GM10847 (cell line): ENCODE results near the gene AZI2.

Experiments used
- POLR2A ChIP-seq: IDR thresholded peaks from 2 replicates; pipeline ENCODE4 v1.6.1; 2011; ENCODE audit not compliant: insufficient read length; ENCODE audit errors: extremely low read depth

The AZI2 gene, protein sequence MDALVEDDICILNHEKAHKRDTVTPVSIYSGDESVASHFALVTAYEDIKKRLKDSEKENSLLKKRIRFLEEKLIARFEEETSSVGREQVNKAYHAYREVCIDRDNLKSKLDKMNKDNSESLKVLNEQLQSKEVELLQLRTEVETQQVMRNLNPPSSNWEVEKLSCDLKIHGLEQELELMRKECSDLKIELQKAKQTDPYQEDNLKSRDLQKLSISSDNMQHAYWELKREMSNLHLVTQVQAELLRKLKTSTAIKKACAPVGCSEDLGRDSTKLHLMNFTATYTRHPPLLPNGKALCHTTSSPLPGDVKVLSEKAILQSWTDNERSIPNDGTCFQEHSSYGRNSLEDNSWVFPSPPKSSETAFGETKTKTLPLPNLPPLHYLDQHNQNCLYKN

DNA sequence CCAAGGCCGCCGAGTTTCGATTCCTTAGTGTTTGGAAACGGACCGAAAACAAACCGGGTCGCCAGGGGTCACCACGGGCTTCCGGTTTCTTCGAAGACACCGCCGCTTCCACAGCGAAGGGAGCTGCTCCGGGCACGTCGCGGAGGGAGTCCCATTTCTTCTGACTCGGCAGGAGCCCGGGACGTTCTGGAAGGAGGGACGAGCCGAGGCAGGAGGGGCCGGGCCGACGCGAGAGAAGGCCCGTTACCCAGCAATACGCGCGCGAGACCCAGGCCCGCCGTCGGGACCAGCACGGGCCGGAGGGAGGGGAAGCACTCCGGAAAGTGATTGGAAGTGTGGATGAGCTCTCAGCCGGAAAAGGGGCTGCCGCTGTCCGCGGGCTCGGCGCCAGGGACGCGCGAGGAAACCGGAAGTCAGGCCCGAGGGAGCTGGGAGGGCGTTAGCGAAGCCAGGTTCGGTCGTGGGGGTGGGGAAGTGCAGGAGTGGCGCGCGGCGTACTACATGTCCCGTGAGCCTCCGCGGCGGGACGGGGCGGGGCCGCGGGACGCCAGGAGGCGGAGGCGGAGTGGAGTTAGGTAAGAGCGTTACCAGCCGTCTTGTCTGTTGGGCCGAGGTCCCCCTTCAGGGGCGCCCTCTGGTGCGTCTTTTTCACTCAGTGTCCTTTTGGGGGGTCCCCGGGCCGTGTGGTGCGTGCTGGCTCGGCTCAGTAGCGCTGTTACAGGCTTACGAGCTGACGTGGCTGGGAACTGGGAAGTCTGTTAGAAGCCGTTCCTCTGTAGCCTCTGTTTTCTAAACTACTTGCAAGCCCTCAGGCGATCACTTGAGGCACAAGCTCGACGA, at the start of gene AZI2, which contains the start of gene ZCWPW2:
TSS of gene AZI2 (minus strand) at position 196 of the 840 bp plus-strand sequence. CDS start 8,207 bp downstream, outside the sequence.
TSS of gene ZCWPW2 (plus strand) at position 93 of the 840 bp plus-strand sequence. CDS start 64,348 bp downstream, outside the sequence.
- TF ChIP-seq POLR2A = peak; percentile 30

DNA sequence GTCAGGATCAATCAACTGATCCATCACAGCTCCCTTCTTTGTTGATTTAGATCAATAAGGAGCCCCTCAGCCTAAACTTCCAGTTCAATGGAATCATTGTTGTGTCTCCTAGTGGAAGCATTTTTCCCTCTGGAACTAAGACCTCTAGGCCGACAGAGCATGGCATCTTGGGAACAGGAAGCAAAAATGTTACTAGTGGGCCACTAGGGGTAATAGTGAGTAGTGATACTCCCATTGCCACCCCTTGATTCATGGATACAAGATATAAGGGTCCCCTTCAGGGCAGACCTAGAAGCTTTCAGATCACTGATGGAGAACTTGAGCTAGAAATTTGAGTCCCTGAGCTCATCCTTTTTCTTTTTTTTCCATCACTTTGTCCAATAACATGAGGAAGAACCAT, 40.4 kb upstream of the AZI2 start:
- TF ChIP-seq POLR2A = no peak

DNA sequence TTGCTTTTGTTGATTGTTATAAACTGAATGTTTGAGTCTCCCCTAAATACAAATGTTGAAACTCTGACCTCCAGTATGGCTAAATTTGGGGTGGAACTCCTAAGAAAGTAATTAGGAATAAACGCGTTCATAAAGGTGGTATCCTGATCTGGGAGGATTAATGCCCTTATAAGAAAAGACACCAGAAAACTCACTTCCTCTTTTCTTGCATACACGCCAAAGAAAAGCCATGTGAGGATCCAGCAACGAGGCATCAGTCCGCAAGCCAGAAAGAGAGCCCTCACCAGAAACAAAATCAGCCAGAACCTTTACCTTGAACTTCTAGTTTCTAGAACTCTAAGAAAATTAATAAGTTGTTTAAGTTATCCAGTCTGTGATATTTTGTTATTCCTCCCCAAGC, 37.4 kb upstream of the AZI2 start:
- TF ChIP-seq POLR2A = no peak

DNA sequence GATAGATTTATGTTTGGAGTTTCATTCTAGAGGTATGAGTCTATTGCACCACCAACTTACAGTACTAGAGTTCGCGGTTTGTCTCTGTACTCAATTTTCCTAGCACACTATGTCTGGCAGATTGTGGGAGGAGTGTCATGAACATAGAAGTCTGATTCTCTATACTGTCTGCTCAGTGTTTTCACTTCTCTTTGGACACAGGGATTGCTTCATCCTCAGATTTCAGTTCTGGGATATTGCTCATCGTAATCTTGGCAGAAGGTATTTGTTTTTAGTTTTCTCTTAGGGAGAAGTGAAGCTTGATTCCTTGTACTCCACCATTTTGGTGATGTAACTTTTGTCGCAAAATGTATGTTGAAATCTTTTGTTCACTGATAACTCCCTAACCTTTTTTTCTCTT, 27.8 kb upstream of the AZI2 start:
- TF ChIP-seq POLR2A = no peak

DNA sequence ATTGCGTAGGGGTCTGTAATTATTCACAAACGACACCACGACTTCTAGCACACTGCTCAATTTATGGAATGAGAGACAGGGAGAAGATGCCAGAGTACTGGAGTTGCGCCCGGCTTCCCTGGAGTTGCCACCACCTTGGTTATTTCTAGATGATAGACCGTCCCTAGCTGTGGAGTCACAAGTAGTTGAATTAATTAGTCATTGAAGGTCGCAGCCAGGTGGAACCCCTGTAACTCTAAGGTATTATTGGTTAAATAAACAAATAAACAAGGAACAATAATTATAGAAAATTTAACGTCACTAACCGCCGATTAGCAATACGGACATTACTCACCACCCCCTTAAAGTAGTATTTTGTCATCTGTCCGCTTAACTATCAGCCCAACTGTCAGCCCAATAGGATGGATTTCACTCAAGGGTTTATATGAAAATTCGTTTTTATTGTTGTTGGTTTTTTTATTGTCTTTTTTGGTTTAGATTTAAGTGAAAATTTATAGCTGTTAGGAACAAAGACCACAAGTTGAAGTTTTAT, 911 bp upstream of the AZI2 start:
- no peak for TF ChIP-seq POLR2A

DNA sequence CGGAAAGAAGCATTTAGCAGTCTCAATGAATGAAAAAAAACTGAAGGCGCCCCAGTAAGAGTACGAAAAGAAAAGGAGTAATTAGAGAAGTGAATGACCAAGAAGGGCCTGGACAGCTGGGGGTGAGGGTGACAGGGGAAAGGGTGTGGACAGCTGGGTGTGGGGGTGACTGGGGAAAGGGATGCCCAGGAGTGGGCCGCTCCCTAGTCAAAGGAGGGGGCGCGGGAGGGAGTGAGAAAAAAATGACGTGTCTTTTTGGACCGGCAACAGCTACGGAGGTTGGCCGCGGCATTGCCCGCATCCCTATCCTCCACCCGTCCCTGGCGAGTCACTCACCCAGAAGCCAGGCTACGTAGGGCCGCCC, 377 bp downstream of the AZI2 start:
- TF ChIP-seq POLR2A = no peak

DNA sequence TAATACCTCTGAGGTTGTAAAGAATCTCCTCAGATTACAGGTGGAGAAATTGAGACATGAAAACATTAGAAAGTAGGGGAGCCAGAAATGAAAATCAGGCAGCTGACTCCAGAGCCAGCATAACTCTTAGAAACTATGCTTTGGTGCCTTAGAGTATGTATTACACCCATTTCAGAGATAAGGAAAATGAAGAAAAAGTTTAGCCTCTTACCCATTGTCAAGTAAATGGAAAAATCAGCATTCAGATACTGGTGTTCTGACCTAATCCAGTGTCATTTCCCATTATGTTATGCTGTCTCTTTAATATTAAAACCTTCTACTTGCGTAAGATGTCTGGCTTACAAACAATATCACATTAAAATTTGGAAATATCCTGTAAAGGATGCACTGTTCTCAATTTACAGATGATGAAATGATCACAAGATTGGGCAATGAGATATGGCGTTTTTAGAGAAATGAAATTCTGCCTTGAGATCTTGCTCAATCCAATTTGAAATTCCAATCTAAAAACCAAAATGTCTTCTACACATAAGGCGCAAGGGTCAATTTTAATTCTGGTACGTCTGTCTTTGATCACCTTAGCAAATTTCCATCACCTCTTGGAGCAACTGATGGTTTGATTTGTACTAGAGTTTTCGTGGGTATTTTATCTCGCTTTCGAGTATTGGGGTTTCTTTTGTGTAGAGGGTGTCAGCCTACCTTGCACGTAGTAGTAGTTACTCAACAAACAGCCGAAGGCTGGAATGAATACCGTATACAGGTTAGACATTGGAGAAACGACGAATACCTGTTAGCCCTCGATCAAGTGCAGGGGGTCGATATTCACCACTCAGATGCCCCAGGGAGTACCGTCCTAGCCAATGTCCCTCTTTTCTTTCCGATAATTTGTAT, 1.0 kb downstream of the AZI2 start:
- no peak for TF ChIP-seq POLR2A

DNA sequence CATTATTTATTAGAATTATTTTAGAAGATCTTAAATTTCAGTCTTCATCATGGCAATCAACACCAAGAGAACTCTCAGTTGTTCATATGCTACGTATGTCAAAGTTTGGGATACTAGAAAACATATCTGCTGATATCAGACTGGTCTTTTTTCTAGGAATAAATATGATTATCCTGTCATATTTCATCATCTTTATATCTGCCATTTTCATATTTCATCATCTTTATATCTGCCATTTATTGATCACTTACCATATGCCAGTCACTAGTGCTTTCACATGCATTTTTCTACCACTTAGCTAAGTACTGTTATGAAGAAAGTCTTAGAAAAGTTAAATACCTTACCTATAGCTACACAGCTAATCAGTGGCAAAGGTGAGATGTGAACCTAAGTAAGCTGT, 2.9 kb downstream of the AZI2 start:
- TF ChIP-seq POLR2A = no peak

DNA sequence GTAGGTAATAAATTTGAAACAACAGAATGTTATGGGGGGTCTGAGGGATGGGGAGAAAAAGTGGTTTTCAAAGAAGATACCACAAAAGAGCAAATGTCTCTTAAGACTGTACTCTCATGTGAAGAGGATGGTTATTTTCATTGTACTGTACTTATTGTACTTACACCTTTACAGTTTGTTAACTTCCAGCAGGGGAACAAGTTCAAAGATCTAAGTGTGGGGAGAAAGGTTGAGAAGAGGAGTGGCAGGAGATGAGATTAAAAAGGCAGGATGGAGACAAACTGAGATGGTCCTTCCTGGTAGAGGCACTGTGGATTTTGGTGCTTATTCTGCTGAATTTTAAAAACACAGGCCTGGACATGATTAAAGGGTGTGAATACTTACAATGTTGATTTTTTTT, 5.5 kb downstream of the AZI2 start:
- no peak for TF ChIP-seq POLR2A

DNA sequence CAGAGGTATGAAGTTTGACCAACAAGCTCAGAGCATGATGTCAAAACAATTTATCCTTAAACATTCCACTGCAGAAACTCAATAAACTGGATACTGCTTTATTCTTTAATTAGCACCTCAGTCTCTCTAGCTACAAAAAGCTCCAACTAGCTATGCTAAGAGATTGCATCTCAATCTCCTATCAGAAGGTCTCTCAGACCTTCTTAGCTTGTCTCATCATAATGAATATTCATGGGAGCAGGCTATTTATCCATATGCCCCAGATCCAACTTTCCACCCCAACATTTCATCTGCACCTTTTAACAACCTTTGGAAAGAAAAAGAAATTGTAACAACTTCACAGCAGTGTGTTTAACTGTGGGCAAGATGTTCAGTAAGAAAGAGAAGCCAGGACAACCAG, 11.4 kb downstream of the AZI2 start:
- TF ChIP-seq POLR2A = no peak

DNA sequence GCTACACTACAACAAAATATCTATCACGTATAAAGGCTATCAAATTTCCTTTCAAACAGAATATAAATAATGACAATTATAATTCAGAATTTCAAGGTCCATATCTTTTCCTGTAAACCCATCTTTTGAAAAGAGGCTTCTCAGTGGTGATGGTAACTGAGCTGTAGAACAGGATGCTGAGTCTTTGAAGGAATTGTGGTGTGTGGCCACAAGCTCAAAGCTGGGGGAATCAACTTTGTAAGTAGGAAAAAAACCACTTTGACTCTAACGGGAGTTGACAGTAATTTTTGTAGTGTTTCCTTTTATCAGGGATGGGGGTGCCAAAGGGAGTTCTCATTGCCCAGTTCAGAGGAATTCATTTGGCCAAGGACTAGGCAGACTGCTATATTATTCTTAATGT, 13.4 kb downstream of the AZI2 start:
- TF ChIP-seq POLR2A = no peak

DNA sequence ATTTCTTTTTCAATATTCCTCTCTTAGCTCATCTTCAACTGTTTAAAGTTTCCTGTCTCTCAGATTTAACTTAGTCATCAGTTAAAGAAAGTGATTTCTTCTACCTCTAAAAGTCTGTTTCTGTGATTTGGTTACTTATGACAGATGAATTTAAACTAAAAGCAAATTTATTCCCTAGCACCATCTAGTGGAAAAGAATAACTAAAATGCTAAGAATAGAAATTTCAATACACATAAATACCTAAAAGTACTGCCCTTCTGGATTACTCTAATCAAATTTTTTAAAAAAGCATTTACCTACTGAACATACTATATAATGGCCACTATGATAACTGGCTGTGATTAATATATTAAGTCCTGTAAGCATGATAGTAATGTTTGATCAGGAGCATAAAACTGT, 14.1 kb downstream of the AZI2 start:
- no peak for TF ChIP-seq POLR2A

DNA sequence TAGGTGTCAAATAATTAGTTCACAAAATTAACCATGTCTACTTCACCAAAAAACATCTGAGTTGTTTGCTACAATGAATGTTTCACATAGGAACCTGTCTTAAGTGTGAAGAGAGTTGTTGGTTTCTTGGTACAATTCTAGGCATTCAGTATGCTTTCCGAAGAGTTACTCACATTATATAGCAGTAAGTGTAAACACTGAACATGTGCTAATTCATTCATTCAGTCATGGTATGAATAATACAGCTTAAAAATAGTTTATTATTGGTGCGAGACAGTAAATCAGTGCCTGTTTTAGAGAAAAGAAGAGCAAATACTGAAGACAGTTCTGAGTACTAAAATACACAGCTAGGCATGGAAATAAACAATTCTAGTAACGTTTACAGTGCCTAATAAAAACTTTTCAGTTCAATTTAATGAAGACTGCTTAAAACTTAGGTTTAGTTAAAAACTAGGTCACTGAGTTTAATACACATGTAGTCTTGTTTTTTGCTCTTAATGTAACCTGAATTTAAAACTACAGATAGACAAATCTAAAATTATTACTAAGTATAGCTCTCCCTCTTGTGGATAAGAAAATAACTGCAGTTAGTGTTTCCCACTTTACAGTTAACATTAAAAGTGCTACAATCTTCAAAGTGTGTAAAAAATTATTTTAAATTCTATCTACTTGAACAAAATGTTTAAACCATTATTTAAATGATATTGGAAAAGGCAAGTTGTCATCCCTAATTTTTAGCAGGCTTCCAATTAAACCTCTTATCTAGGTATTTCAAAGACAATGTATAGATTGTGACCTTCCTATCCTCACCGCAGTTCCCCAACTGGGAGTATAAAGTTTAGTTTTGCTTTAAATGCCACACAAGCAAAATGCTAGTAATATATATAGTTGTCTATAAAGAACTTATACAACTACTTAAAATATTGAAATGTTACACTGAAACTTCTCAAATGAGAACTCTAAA, 20.2 kb downstream of the AZI2 start:
- TF ChIP-seq POLR2A = no peak

DNA sequence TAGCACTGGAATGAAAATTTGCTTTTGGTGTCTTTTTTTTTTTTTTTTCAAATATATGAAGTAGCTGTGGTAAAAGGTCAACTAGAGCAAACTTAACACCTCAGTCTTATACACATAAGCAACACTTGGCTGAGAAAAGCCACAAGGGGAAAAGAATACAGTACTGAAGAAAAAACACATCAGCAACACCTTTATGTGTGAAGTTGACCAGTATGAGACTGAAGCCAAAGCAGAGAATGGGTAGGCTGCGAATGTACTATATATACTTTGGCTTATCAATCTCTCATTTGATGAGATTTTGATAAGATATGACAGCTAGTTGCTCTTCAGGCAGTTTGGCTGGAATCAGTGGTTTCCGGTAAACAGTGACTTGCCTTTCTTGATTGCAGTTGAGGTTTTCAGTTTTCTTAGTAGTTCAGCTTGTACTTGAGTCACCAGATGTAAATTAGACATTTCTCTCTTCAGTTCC, 22.1 kb downstream of the AZI2 start:
- no peak for TF ChIP-seq POLR2A
